ENCODE measurements around the gene CDKN1A.

GRCh38 chr6:36660771-36661471 lies 17.6 kb upstream of the CDKN1A start:
- TF ChIP-seq POLR2A (IDR thresholded peaks at IDR 0.05; ENCODE audit: low read depth) (no peak), CTCF (IDR thresholded peaks at IDR 0.05) (no peak), POLR2AphosphoS5 (IDR thresholded peaks at IDR 0.05) (peak in 1 of 2 donors; percentile 72)
